NCI-H1436 (cell line): Measurements from ENCODE around the gene OSBPL2.

Experiments used
- DNase-seq: peaks from one replicate; lab custom pipeline; 2025; lab: John Stamatoyannopoulos, UW

The OSBPL2 gene

GRCh38 chr20:62258499-62259293 is 20.4 kb downstream of the OSBPL2 start:
- DNase-seq, result no peak

GRCh38 chr20:62259294-62259565 is 20.9 kb downstream of the OSBPL2 start:
- DNase-seq, result no peak

- DNase-seq, result no peak
These were observed 23.7 kb downstream of the OSBPL2 start for GRCh38 chr20:62262064-62262463.

GRCh38 chr20:62263396-62263795 is 25.1 kb downstream of the OSBPL2 start:
- DNase-seq, result no peak

GRCh38 chr20:62265365-62265764 is 27.0 kb downstream of the OSBPL2 start:
- no peak for DNase-seq

- DNase-seq, result no peak
These were observed 28.0 kb downstream of the OSBPL2 start for GRCh38 chr20:62266340-62266739.

- DNase-seq, result no peak
These were observed 28.5 kb downstream of the OSBPL2 start for GRCh38 chr20:62266851-62267250.

- no peak for DNase-seq
These were observed 29.2 kb downstream of the OSBPL2 start for GRCh38 chr20:62267543-62267942.

- DNase-seq, result no peak
These were observed 30.0 kb downstream of the OSBPL2 start for GRCh38 chr20:62268228-62268900.

GRCh38 chr20:62269378-62269777 is 31.1 kb downstream of the OSBPL2 start:
- no peak for DNase-seq

- DNase-seq, result no peak
These were observed 31.6 kb downstream of the OSBPL2 start for GRCh38 chr20:62269871-62270270.

GRCh38 chr20:62272200-62272599 is 33.9 kb downstream of the OSBPL2 start:
- DNase-seq, result no peak

- no peak for DNase-seq
These were observed 35.1 kb downstream of the OSBPL2 start for GRCh38 chr20:62273416-62273815.

- DNase-seq, result no peak
These were observed 36.1 kb downstream of the OSBPL2 start for GRCh38 chr20:62274332-62274950.

- no peak for DNase-seq
These were observed 36.9 kb downstream of the OSBPL2 start for GRCh38 chr20:62275219-62275618.

GRCh38 chr20:62276439-62276838 is 38.1 kb downstream of the OSBPL2 start:
- no peak for DNase-seq

GRCh38 chr20:62277253-62277652 is 38.9 kb downstream of the OSBPL2 start:
- DNase-seq, result no peak

- no peak for DNase-seq
These were observed 42.0 kb downstream of the OSBPL2 start for GRCh38 chr20:62280303-62280702.

GRCh38 chr20:62281161-62281933 is 43.0 kb downstream of the OSBPL2 start:
- no peak for DNase-seq

- no peak for DNase-seq
These were observed 43.8 kb downstream of the OSBPL2 start for GRCh38 chr20:62282103-62282502.

- no peak for DNase-seq
These were observed 44.7 kb downstream of the OSBPL2 start for GRCh38 chr20:62282877-62283503.

- DNase-seq, result no peak
These were observed 46.1 kb downstream of the OSBPL2 start for GRCh38 chr20:62284448-62284847.
